K562 (cell line): ENCODE measurements around the gene TBL1X. TPM values are rescaled to one million over a fixed set of nuclear protein-coding genes. Genes with fewer than 3 reads are reported as not detected.

Source experiments
- CREM ChIP-seq: IDR thresholded peaks from 2 replicates; pipeline ENCODE4 v1.6.1; 2014; ENCODE audit warnings: antibody characterized with exemption, low read depth
- CTBP1 ChIP-seq: fragments of 450-650 bp; IDR thresholded peaks from 2 replicates; pipeline ENCODE4 v1.6.1; 2016; ENCODE audit warnings: borderline replicate concordance
- DPF2 ChIP-seq: fragments of 450-650 bp; IDR thresholded peaks from 2 replicates; pipeline ENCODE4 v1.6.1; 2016
- PURB ChIP-seq: sonication (generic); formaldehyde crosslinking; IDR thresholded peaks from 2 replicates; pipeline ENCODE4 v1.9.0; 2021; ENCODE audit warnings: low read depth, mild to moderate bottlenecking, missing genetic modification reagents
- RAD51 ChIP-seq: fragments of 450-650 bp; IDR thresholded peaks from 2 replicates; pipeline ENCODE4 v1.7.1; 2016; ENCODE audit warnings: low read depth, mild to moderate bottlenecking, borderline replicate concordance
- SMARCA4 ChIP-seq: fragments of 450-650 bp; IDR thresholded peaks from 2 replicates; pipeline ENCODE4 v1.6.1; 2016
- TCF7L2 ChIP-seq: fragments of 150-350 bp; IDR thresholded peaks from 2 replicates; pipeline ENCODE4 v1.6.1; 2016; ENCODE audit warnings: low read depth, mild to moderate bottlenecking, low read length, moderate library complexity
- ZNF146 ChIP-seq: IDR thresholded peaks from one replicate; pipeline ENCODE4 v1.6.1; 2018; ENCODE audit warnings: missing compliant biosample characterization; ENCODE audit not compliant: unreplicated experiment
- ZNF384 ChIP-seq: IDR thresholded peaks from 2 replicates; pipeline ENCODE4 v1.6.1; 2012; ENCODE audit warnings: low read depth, low read length, improper control_type of control experiment
- ZNF444 ChIP-seq: fragments of 250-450 bp; sonication (Bioruptor Pico); IDR thresholded peaks from 2 replicates; pipeline ENCODE4 v1.4.0; 2020; ENCODE audit warnings: mild to moderate bottlenecking, moderate library complexity
- polyA plus RNA-seq, 8 experiments: library from polyadenylated mRNA; depleted of rRNA in 4 of 8; stranded (reverse) in 5 of 8; unstranded in 3 of 8; fragments of >200 nt; fragmentation: Nextera tagmentation in 2 of 8; fragmentation: Illumina TruSeq in 1 of 8; extraction: Ambion mirVana in 2 of 8; extraction: Trizol in 1 of 8; gene quantifications; 2 replicates each; pipeline versions ENCODE4 v1.2.1 to v1.2.3, GENCODE V29; 2011 to 2014; ENCODE audit warnings: inconsistent platforms in 1 of 8, missing spikeins in 1 of 8
- total RNA-seq, 7 experiments: library from RNA; depleted of rRNA in 6 of 7; stranded (reverse); fragments of >200 nt in 6 of 7; fragmentation: Illumina TruSeq in 2 of 7; extraction: Trizol in 2 of 7; gene quantifications; 2 replicates each; pipeline versions ENCODE4 v1.2.1 to v1.2.3, GENCODE V29; 2011 to 2021; ENCODE audit warnings: low replicate concordance in 1 of 7
- TF ChIP-seq, protein P1 (sequence below): fragments of 450-650 bp; formaldehyde crosslinking; IDR thresholded peaks from 2 replicates; pipeline ENCODE4 v1.4.0; 2022; ENCODE audit warnings: missing genetic modification characterization
- TF ChIP-seq, protein P2 (sequence below): fragments of 200-800 bp; sonication (Bioruptor generic); IDR thresholded peaks from 2 replicates; pipeline ENCODE4 v1.6.1; 2017; ENCODE audit warnings: missing genetic modification characterization, missing compliant biosample characterization
- TF ChIP-seq, protein P3 (sequence below): sonication (generic); formaldehyde crosslinking; IDR thresholded peaks from 2 replicates; pipeline ENCODE4 v1.9.0; 2022; ENCODE audit warnings: mild to moderate bottlenecking, missing genetic modification reagents
- TF ChIP-seq, protein P4 (sequence below), 2 experiments: fragments of 450-650 bp in 1 of 2; IDR thresholded peaks; 2 replicates each; pipeline ENCODE4 v1.6.1; 2011 to 2017; ENCODE audit warnings: low read depth in 2 of 2, antibody characterized with exemption in 1 of 2, borderline replicate concordance in 1 of 2, low read length in 1 of 2, mild to moderate bottlenecking in 1 of 2, mixed read lengths in 1 of 2; ENCODE audit not compliant: control insufficient read depth in 1 of 2
- TF ChIP-seq, protein P5 (sequence below): sonication (generic); formaldehyde crosslinking; IDR thresholded peaks from 2 replicates; pipeline ENCODE4 v1.8.0; 2023; ENCODE audit warnings: mild to moderate bottlenecking, missing genetic modification reagents
- TF ChIP-seq, protein P6 (sequence below): fragments of 250-450 bp; sonication (Bioruptor Pico); IDR thresholded peaks from 2 replicates; pipeline ENCODE4 v1.5.0; 2020; ENCODE audit warnings: mild to moderate bottlenecking, borderline replicate concordance

TBL1X gene
- total and polyA plus RNA-seq, 9 of the 15 experiments (the other 6 are each of a cell fraction or from before 2014, with no cell fraction given): 6.0 to 49.6 (median 19.7) TPM

DNA sequence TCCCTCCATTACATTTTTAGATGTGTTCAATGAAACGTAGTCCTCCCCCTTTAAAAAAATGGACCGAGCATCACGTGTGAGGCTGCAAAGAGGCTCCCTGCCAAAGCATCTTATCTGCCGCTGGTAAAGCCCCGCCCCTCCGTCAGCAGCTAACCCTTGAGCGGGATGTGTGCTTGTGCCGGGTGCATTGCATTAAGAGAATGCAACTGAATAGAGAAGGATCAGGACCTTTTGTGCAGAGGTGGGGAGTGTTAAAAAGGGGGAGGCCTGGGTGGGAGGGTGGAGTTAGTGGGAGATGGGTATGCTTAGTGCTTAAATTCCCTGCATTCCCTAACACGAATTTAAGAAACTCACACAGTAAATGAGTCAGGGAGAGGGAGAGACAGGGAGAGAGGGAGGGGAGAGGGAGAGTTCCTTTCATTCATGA lies 66.0 kb downstream of the TBL1X start (continued):
- TF ChIP-seq SMARCA4: no peak
- peak; percentile 45 for TF ChIP-seq CREM
- TF ChIP-seq, protein P1, sequence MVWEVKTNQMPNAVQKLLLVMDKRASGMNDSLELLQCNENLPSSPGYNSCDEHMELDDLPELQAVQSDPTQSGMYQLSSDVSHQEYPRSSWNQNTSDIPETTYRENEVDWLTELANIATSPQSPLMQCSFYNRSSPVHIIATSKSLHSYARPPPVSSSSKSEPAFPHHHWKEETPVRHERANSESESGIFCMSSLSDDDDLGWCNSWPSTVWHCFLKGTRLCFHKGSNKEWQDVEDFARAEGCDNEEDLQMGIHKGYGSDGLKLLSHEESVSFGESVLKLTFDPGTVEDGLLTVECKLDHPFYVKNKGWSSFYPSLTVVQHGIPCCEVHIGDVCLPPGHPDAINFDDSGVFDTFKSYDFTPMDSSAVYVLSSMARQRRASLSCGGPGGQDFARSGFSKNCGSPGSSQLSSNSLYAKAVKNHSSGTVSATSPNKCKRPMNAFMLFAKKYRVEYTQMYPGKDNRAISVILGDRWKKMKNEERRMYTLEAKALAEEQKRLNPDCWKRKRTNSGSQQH (CRISPR knock-in tag): no peak
- no peak for TF ChIP-seq PURB (CRISPR knock-in tag)
- TF ChIP-seq TCF7L2: no peak
- no peak for TF ChIP-seq DPF2
- TF ChIP-seq, protein P2, sequence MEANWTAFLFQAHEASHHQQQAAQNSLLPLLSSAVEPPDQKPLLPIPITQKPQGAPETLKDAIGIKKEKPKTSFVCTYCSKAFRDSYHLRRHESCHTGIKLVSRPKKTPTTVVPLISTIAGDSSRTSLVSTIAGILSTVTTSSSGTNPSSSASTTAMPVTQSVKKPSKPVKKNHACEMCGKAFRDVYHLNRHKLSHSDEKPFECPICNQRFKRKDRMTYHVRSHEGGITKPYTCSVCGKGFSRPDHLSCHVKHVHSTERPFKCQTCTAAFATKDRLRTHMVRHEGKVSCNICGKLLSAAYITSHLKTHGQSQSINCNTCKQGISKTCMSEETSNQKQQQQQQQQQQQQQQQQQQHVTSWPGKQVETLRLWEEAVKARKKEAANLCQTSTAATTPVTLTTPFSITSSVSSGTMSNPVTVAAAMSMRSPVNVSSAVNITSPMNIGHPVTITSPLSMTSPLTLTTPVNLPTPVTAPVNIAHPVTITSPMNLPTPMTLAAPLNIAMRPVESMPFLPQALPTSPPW (CRISPR knock-in tag): peak; percentile 67
- no peak for TF ChIP-seq ZNF444 (CRISPR knock-in tag)
- TF ChIP-seq CTBP1: peak; percentile 75
- TF ChIP-seq, protein P3, sequence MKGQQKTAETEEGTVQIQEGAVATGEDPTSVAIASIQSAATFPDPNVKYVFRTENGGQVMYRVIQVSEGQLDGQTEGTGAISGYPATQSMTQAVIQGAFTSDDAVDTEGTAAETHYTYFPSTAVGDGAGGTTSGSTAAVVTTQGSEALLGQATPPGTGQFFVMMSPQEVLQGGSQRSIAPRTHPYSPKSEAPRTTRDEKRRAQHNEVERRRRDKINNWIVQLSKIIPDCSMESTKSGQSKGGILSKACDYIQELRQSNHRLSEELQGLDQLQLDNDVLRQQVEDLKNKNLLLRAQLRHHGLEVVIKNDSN (CRISPR knock-in tag): peak; percentile 84
- peak; percentile 74 for TF ChIP-seq RAD51
- peak; percentile 86 for TF ChIP-seq ZNF384
- TF ChIP-seq, protein P4, sequence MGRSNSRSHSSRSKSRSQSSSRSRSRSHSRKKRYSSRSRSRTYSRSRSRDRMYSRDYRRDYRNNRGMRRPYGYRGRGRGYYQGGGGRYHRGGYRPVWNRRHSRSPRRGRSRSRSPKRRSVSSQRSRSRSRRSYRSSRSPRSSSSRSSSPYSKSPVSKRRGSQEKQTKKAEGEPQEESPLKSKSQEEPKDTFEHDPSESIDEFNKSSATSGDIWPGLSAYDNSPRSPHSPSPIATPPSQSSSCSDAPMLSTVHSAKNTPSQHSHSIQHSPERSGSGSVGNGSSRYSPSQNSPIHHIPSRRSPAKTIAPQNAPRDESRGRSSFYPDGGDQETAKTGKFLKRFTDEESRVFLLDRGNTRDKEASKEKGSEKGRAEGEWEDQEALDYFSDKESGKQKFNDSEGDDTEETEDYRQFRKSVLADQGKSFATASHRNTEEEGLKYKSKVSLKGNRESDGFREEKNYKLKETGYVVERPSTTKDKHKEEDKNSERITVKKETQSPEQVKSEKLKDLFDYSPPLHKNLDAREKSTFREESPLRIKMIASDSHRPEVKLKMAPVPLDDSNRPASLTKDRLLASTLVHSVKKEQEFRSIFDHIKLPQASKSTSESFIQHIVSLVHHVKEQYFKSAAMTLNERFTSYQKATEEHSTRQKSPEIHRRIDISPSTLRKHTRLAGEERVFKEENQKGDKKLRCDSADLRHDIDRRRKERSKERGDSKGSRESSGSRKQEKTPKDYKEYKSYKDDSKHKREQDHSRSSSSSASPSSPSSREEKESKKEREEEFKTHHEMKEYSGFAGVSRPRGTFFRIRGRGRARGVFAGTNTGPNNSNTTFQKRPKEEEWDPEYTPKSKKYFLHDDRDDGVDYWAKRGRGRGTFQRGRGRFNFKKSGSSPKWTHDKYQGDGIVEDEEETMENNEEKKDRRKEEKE (IDR thresholded peaks at IDR 0.05; ENCODE audit: borderline replicate concordance in 1 of 2, control insufficient read depth in 1 of 2, low read depth in 2 of 2, low read length in 1 of 2): no peak
- TF ChIP-seq, protein P5, sequence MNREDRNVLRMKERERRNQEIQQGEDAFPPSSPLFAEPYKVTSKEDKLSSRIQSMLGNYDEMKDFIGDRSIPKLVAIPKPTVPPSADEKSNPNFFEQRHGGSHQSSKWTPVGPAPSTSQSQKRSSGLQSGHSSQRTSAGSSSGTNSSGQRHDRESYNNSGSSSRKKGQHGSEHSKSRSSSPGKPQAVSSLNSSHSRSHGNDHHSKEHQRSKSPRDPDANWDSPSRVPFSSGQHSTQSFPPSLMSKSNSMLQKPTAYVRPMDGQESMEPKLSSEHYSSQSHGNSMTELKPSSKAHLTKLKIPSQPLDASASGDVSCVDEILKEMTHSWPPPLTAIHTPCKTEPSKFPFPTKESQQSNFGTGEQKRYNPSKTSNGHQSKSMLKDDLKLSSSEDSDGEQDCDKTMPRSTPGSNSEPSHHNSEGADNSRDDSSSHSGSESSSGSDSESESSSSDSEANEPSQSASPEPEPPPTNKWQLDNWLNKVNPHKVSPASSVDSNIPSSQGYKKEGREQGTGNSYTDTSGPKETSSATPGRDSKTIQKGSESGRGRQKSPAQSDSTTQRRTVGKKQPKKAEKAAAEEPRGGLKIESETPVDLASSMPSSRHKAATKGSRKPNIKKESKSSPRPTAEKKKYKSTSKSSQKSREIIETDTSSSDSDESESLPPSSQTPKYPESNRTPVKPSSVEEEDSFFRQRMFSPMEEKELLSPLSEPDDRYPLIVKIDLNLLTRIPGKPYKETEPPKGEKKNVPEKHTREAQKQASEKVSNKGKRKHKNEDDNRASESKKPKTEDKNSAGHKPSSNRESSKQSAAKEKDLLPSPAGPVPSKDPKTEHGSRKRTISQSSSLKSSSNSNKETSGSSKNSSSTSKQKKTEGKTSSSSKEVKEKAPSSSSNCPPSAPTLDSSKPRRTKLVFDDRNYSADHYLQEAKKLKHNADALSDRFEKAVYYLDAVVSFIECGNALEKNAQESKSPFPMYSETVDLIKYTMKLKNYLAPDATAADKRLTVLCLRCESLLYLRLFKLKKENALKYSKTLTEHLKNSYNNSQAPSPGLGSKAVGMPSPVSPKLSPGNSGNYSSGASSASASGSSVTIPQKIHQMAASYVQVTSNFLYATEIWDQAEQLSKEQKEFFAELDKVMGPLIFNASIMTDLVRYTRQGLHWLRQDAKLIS (CRISPR knock-in tag): no peak
- no peak for TF ChIP-seq ZNF146 (CRISPR knock-in tag)
- TF ChIP-seq, protein P6, sequence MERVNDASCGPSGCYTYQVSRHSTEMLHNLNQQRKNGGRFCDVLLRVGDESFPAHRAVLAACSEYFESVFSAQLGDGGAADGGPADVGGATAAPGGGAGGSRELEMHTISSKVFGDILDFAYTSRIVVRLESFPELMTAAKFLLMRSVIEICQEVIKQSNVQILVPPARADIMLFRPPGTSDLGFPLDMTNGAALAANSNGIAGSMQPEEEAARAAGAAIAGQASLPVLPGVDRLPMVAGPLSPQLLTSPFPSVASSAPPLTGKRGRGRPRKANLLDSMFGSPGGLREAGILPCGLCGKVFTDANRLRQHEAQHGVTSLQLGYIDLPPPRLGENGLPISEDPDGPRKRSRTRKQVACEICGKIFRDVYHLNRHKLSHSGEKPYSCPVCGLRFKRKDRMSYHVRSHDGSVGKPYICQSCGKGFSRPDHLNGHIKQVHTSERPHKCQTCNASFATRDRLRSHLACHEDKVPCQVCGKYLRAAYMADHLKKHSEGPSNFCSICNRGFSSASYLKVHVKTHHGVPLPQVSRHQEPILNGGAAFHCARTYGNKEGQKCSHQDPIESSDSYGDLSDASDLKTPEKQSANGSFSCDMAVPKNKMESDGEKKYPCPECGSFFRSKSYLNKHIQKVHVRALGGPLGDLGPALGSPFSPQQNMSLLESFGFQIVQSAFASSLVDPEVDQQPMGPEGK: no peak
